SU-DHL-6 (cell line): ENCODE results near the gene SDF2L1.

Experiments used
- H2AFZ ChIP-seq: fragments of 200-600 bp; sonication (generic); 2 replicates; pipeline ENCODE4 v1.6.1; 2014; ENCODE audit warnings: low read depth, mild to moderate bottlenecking, moderate library complexity, mixed read lengths, antibody characterized with exemption, low read length; ENCODE audit not compliant: severe bottlenecking
- H3F3A ChIP-seq: fragments of 200-600 bp; shearing (Covaris generic); 2 replicates; pipeline ENCODE4 v1.6.0; 2016; ENCODE audit warnings: antibody characterized with exemption, mild to moderate bottlenecking; ENCODE audit not compliant: insufficient read depth
- H3K27ac ChIP-seq: fragments of 200-600 bp; sonication (generic); 2 replicates; pipeline ENCODE4 v1.5.1; 2016; ENCODE audit warnings: low read depth, mild to moderate bottlenecking, low read length, moderate library complexity, mixed read lengths
- H3K27me3 ChIP-seq: fragments of 200-600 bp; sonication (generic), shearing (Covaris generic); 2 replicates; pipeline ENCODE4 v1.6.0; 2014; ENCODE audit warnings: mild to moderate bottlenecking, low read length
- H3K36me3 ChIP-seq: fragments of 200-600 bp; sonication (generic); 2 replicates; pipeline ENCODE4 v1.6.1; 2014; ENCODE audit warnings: mild to moderate bottlenecking, low read length, mixed read lengths
- H3K4me2 ChIP-seq: fragments of 300-600, 200-600 bp; shearing (Covaris generic), sonication (generic); 2 replicates; pipeline ENCODE4 v1.6.0; 2014; ENCODE audit warnings: low read length, low read depth, mild to moderate bottlenecking; ENCODE audit not compliant: poor library complexity, severe bottlenecking
- H3K4me3 ChIP-seq: fragments of 200-600 bp; sonication (generic); 2 replicates; pipeline ENCODE4 v1.5.1; 2014; ENCODE audit warnings: antibody characterized with exemption, low read length, mild to moderate bottlenecking, mixed read lengths; ENCODE audit not compliant: insufficient read depth, poor library complexity, severe bottlenecking
- H3K79me2 ChIP-seq: fragments of 200-600 bp; sonication (generic); 2 replicates; pipeline ENCODE4 v1.6.1; 2014; ENCODE audit warnings: mild to moderate bottlenecking, low read length, moderate library complexity; ENCODE audit not compliant: insufficient read depth
- H3K9ac ChIP-seq: fragments of 200-600 bp; sonication (generic); 2 replicates; pipeline ENCODE4 v1.7.0; 2014; ENCODE audit warnings: mild to moderate bottlenecking, low read length
- H3K9me2 ChIP-seq: fragments of 200-600 bp; sonication (generic); replicated peaks from 2 replicates; pipeline ENCODE4 v1.6.1; 2014; ENCODE audit warnings: low read length; ENCODE audit not compliant: insufficient read depth
- H3K9me3 ChIP-seq: fragments of 200-600 bp; sonication (generic); 2 replicates; pipeline ENCODE4 v1.6.1; 2014; ENCODE audit warnings: low read length, mixed read lengths; ENCODE audit not compliant: insufficient read depth
- H4K20me1 ChIP-seq: fragments of 200-600 bp; sonication (generic); 2 replicates; pipeline ENCODE4 v1.6.1; 2014; ENCODE audit warnings: low read depth, mild to moderate bottlenecking, antibody characterized with exemption, low read length, moderate library complexity, mixed read lengths
- EZH2phosphoT487 ChIP-seq: fragments of 200-600 bp; sonication (generic), shearing (Covaris generic); conservative IDR thresholded peaks from 2 replicates; pipeline ENCODE4 v1.6.1; 2018; ENCODE audit warnings: mild to moderate bottlenecking, antibody characterized with exemption, low read length, moderate library complexity, mixed read lengths
- TF ChIP-seq, protein P1 (sequence below): fragments of 200-600 bp; sonication (generic); IDR thresholded peaks from one replicate; pipeline ENCODE4 v1.5.1; 2017; ENCODE audit warnings: antibody characterized with exemption, mild to moderate bottlenecking, low read length, moderate library complexity; ENCODE audit not compliant: insufficient read depth, poor library complexity, severe bottlenecking

The SDF2L1 gene

DNA sequence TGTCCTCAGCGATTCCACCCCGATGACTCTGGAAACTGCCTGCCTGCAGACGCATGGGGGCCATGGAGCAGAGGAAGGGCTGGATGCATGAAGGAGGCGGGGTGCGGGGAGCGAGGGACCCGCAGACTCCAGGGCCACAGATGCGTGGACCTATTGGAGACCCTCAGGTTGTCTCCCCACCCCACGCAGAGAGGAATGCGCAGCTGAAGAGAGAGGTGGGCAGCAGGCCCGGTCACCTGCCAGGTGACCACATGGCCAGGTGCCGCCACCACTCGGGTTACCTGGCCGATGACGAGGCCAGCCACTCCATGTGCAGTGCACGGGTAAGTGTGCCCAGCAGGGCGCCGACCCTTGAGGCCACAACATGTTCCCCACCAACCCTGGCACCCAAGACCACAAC is 9.2 kb upstream of the SDF2L1 start:
- Histone ChIP-seq H4K20me1 (no peaks in the 10 kb centered on the region), H3K27me3 (no peaks in the 10 kb centered on the region), H3F3A (no peaks in the 10 kb centered on the region), H2AFZ (no peak overlapping the region), H3K4me2 (no peak overlapping the region), H3K9me3 (no peaks in the 10 kb centered on the region), H3K4me3 (no peak overlapping the region), H3K9me2 (no peaks in the 10 kb centered on the region), H3K9ac (no peak overlapping the region), H3K36me3 (no peaks in the 10 kb centered on the region), H3K27ac (no peak overlapping the region), H3K79me2 (peaks cover 12% of the 10 kb centered on the region; the same call in 1 of the 2 replicates)
- TF ChIP-seq, protein P1, sequence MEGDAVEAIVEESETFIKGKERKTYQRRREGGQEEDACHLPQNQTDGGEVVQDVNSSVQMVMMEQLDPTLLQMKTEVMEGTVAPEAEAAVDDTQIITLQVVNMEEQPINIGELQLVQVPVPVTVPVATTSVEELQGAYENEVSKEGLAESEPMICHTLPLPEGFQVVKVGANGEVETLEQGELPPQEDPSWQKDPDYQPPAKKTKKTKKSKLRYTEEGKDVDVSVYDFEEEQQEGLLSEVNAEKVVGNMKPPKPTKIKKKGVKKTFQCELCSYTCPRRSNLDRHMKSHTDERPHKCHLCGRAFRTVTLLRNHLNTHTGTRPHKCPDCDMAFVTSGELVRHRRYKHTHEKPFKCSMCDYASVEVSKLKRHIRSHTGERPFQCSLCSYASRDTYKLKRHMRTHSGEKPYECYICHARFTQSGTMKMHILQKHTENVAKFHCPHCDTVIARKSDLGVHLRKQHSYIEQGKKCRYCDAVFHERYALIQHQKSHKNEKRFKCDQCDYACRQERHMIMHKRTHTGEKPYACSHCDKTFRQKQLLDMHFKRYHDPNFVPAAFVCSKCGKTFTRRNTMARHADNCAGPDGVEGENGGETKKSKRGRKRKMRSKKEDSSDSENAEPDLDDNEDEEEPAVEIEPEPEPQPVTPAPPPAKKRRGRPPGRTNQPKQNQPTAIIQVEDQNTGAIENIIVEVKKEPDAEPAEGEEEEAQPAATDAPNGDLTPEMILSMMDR: no peak
- no peak for TF ChIP-seq EZH2phosphoT487

DNA sequence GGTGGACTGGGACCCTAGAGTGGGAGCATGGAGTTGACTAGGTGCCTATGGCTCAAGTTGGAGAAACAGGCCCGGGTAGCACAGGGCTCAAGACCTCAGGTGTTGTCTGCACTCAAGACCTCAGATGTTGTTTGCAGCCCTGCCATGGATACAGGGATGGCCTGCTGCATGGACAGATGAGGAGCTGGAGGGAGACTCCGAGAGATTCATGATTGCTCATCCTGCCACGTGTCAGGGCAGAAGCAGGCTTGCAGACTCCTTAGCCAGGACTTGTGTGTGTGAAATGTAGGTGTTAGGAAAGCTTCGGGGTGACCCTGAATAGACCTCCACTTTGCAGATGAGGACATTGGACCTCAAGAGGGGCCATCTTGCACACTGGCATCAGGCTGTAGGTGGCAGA is 8.6 kb upstream of the SDF2L1 start:
- Histone ChIP-seq H3K4me3 (no peak overlapping the region), H3K79me2 (peaks cover 7% of the 10 kb centered on the region; the same call in 1 of the 2 replicates), H3K9me2 (no peaks in the 10 kb centered on the region), H3K4me2 (no peak overlapping the region), H3K27me3 (no peaks in the 10 kb centered on the region), H3K9ac (no peak overlapping the region), H3K9me3 (no peaks in the 10 kb centered on the region), H2AFZ (no peak overlapping the region), H3F3A (no peaks in the 10 kb centered on the region), H3K36me3 (no peaks in the 10 kb centered on the region), H3K27ac (no peak overlapping the region), H4K20me1 (no peaks in the 10 kb centered on the region)
- TF ChIP-seq EZH2phosphoT487: no peak
- TF ChIP-seq, protein P1: no peak

GRCh38 chr22:21634081-21634480 is 8.0 kb upstream of the SDF2L1 start:
- Histone ChIP-seq H4K20me1 (no peaks in the 10 kb centered on the region), H3K36me3 (no peaks in the 10 kb centered on the region)

More at GRCh38 chr22:21634081-21634480, 8.0 kb upstream of the SDF2L1 start:
- no peak overlapping the region for H3K27ac ChIP-seq
- no peak overlapping the region for H3K9ac ChIP-seq
- H3K79me2 ChIP-seq: 0 out of 2 replicates have a peak, but pooled peaks cover under 1% of the 10 kb centered on the region
- H2AFZ ChIP-seq: no peak overlapping the region
- H3K27me3 ChIP-seq: no peaks in the 10 kb centered on the region
- H3K9me3 ChIP-seq: no peaks in the 10 kb centered on the region
- H3K4me3 ChIP-seq: no peak overlapping the region
- no peak overlapping the region for H3K4me2 ChIP-seq
- no peaks in the 10 kb centered on the region for H3K9me2 ChIP-seq
- H3F3A ChIP-seq: no peaks in the 10 kb centered on the region
- TF ChIP-seq, protein P1: no peak
- no peak for TF ChIP-seq EZH2phosphoT487
